ACC112 (cell line): Measurements from ENCODE around the gene SLIT3.

Experiments
- H2AFZ ChIP-seq: fragments of 200-600 bp; sonication (generic); one replicate; pipeline ENCODE4 v1.6.0; 2017; ENCODE audit warnings: antibody characterized with exemption, low read length; ENCODE audit not compliant: unreplicated experiment
- H3K27ac ChIP-seq: fragments of 200-600 bp; sonication (generic); 2 replicates; pipeline ENCODE4 v1.5.1; 2014; ENCODE audit warnings: low read depth, mild to moderate bottlenecking, antibody characterized with exemption, low read length, moderate library complexity
- H3K27me3 ChIP-seq: fragments of 200-600 bp; sonication (generic); 2 replicates; pipeline ENCODE4 v1.6.1; 2014; ENCODE audit warnings: mild to moderate bottlenecking, antibody characterized with exemption, low read length, moderate library complexity, mixed read lengths; ENCODE audit not compliant: insufficient read depth
- H3K36me3 ChIP-seq: fragments of 200-600 bp; sonication (generic); 2 replicates; pipeline ENCODE4 v1.6.1; 2016; ENCODE audit warnings: mild to moderate bottlenecking, antibody characterized with exemption, low read length, moderate library complexity, mixed read lengths; ENCODE audit not compliant: insufficient read depth
- H3K4me1 ChIP-seq: fragments of 200-600 bp; sonication (generic); one replicate; pipeline ENCODE4 v1.6.1; 2016; ENCODE audit warnings: low read length, mixed read lengths; ENCODE audit not compliant: insufficient read depth, unreplicated experiment, control insufficient read depth
- H3K4me3 ChIP-seq: fragments of 200-600 bp; sonication (generic); 2 replicates; pipeline ENCODE4 v1.5.1; 2014; ENCODE audit warnings: mild to moderate bottlenecking, low read depth, low read length
- H3K79me2 ChIP-seq: fragments of 200-600 bp; sonication (generic); one replicate; pipeline ENCODE4 v1.6.0; 2016; ENCODE audit warnings: low read length; ENCODE audit not compliant: control insufficient read depth, unreplicated experiment, insufficient read depth

The SLIT3 gene

GRCh38 chr5:169287529-169287928 lies 13.4 kb downstream of the SLIT3 start:
- no peak overlapping the region for H3K27ac ChIP-seq
- no peaks in the 10 kb centered on the region for H3K79me2 ChIP-seq
- H3K36me3 ChIP-seq = no peaks in the 10 kb centered on the region
- H3K4me1 ChIP-seq = no peaks in the 10 kb centered on the region
- H3K27me3 ChIP-seq = no peaks in the 10 kb centered on the region
- H3K4me3 ChIP-seq = no peak overlapping the region
- H2AFZ ChIP-seq = no peak overlapping the region

- Histone ChIP-seq H3K79me2 (no peaks in the 10 kb centered on the region), H3K4me3 (no peak overlapping the region), H3K27ac (no peak overlapping the region), H3K27me3 (no peaks in the 10 kb centered on the region), H2AFZ (no peak overlapping the region), H3K4me1 (no peaks in the 10 kb centered on the region), H3K36me3 (no peaks in the 10 kb centered on the region)
Observed at GRCh38 chr5:169286572-169287300, 14.2 kb downstream of the SLIT3 start.

GRCh38 chr5:169283887-169284286 lies 17.1 kb downstream of the SLIT3 start:
- Histone ChIP-seq H3K4me1 (no peaks in the 10 kb centered on the region), H2AFZ (no peak overlapping the region), H3K4me3 (no peak overlapping the region), H3K27me3 (no peaks in the 10 kb centered on the region), H3K36me3 (no peaks in the 10 kb centered on the region), H3K27ac (no peak overlapping the region), H3K79me2 (no peaks in the 10 kb centered on the region)

GRCh38 chr5:169281625-169282024 lies 19.3 kb downstream of the SLIT3 start:
- Histone ChIP-seq H3K36me3 (no peaks in the 10 kb centered on the region), H2AFZ (no peak overlapping the region), H3K79me2 (no peaks in the 10 kb centered on the region), H3K4me1 (no peaks in the 10 kb centered on the region), H3K27ac (no peak overlapping the region), H3K4me3 (no peak overlapping the region), H3K27me3 (no peaks in the 10 kb centered on the region)

GRCh38 chr5:169280696-169281095 lies 20.2 kb downstream of the SLIT3 start:
- Histone ChIP-seq H3K27ac (no peak overlapping the region), H3K36me3 (no peaks in the 10 kb centered on the region), H3K27me3 (no peaks in the 10 kb centered on the region), H3K4me1 (no peaks in the 10 kb centered on the region), H3K79me2 (no peaks in the 10 kb centered on the region), H2AFZ (no peak overlapping the region), H3K4me3 (no peak overlapping the region)

GRCh38 chr5:169280286-169280685 lies 20.7 kb downstream of the SLIT3 start:
- H3K36me3 ChIP-seq = no peaks in the 10 kb centered on the region
- H3K79me2 ChIP-seq = no peaks in the 10 kb centered on the region
- no peak overlapping the region for H2AFZ ChIP-seq
- no peak overlapping the region for H3K27ac ChIP-seq
- H3K27me3 ChIP-seq = no peaks in the 10 kb centered on the region
- no peaks in the 10 kb centered on the region for H3K4me1 ChIP-seq
- no peak overlapping the region for H3K4me3 ChIP-seq

GRCh38 chr5:169279125-169279524 lies 21.8 kb downstream of the SLIT3 start:
- Histone ChIP-seq H3K79me2 (no peaks in the 10 kb centered on the region), H3K36me3 (no peaks in the 10 kb centered on the region), H3K4me1 (no peaks in the 10 kb centered on the region), H2AFZ (no peak overlapping the region), H3K4me3 (no peak overlapping the region), H3K27me3 (no peaks in the 10 kb centered on the region), H3K27ac (no peak overlapping the region)

- Histone ChIP-seq H3K27me3 (no peaks in the 10 kb centered on the region), H2AFZ (no peak overlapping the region), H3K4me3 (no peak overlapping the region), H3K36me3 (no peaks in the 10 kb centered on the region), H3K27ac (no peak overlapping the region), H3K79me2 (no peaks in the 10 kb centered on the region), H3K4me1 (no peaks in the 10 kb centered on the region)
Observed at GRCh38 chr5:169273881-169274280, 27.1 kb downstream of the SLIT3 start.

- no peak overlapping the region for H3K4me3 ChIP-seq
- no peak overlapping the region for H3K27ac ChIP-seq
- H3K36me3 ChIP-seq = no peaks in the 10 kb centered on the region
- H3K79me2 ChIP-seq = no peaks in the 10 kb centered on the region
- H3K4me1 ChIP-seq = no peaks in the 10 kb centered on the region
- no peak overlapping the region for H2AFZ ChIP-seq
- H3K27me3 ChIP-seq = no peaks in the 10 kb centered on the region
Observed at GRCh38 chr5:169273451-169273850, 27.5 kb downstream of the SLIT3 start.

GRCh38 chr5:169272731-169273427 lies 28.1 kb downstream of the SLIT3 start:
- H3K79me2 ChIP-seq = no peaks in the 10 kb centered on the region
- H2AFZ ChIP-seq = no peak overlapping the region
- no peaks in the 10 kb centered on the region for H3K4me1 ChIP-seq
- no peaks in the 10 kb centered on the region for H3K27me3 ChIP-seq
- H3K27ac ChIP-seq = no peak overlapping the region
- H3K36me3 ChIP-seq = no peaks in the 10 kb centered on the region
- no peak overlapping the region for H3K4me3 ChIP-seq

- H3K4me1 ChIP-seq = no peaks in the 10 kb centered on the region
Observed at GRCh38 chr5:169272111-169272510, 28.8 kb downstream of the SLIT3 start.

More at GRCh38 chr5:169272111-169272510, 28.8 kb downstream of the SLIT3 start:
- H3K27ac ChIP-seq = no peak overlapping the region
- no peaks in the 10 kb centered on the region for H3K27me3 ChIP-seq
- no peaks in the 10 kb centered on the region for H3K79me2 ChIP-seq
- no peak overlapping the region for H2AFZ ChIP-seq
- no peaks in the 10 kb centered on the region for H3K36me3 ChIP-seq
- H3K4me3 ChIP-seq = no peak overlapping the region
